Effector CD4-positive, alpha-beta T cell (primary cell): Measurements from ENCODE around the gene PXMP2.

Experiments used
- DNase-seq: peaks from one replicate; pipeline ENCODE4 v3.0.0-alpha.2; 2020

Gene PXMP2

GRCh38 chr12:132695431-132695830, 8.0 kb downstream of the PXMP2 start:
- no peak for DNase-seq

- DNase-seq = no peak
Measured at GRCh38 chr12:132698341-132698740, 11.0 kb downstream of the PXMP2 start.

GRCh38 chr12:132700212-132700822, 12.9 kb downstream of the PXMP2 start:
- no peak for DNase-seq

GRCh38 chr12:132702640-132703039, 15.3 kb downstream of the PXMP2 start:
- no peak for DNase-seq

- DNase-seq = no peak
Measured at GRCh38 chr12:132703641-132704040, 16.3 kb downstream of the PXMP2 start.

- no peak for DNase-seq
Measured at GRCh38 chr12:132707241-132707640, 19.9 kb downstream of the PXMP2 start.

GRCh38 chr12:132708150-132708549, 20.8 kb downstream of the PXMP2 start:
- DNase-seq = no peak

GRCh38 chr12:132710043-132710404, 22.6 kb downstream of the PXMP2 start:
- DNase-seq = peak; percentile 4

- peak; percentile 92 for DNase-seq
Measured at GRCh38 chr12:132710405-132711079, 23.2 kb downstream of the PXMP2 start, which contains the start of gene PGAM5. Gene PGAM5 (plus strand): TSS chr12:132710842. CDS start chr12:132710877, 35 bp downstream.

- peak; percentile 7 for DNase-seq
Measured at GRCh38 chr12:132711080-132711843, 23.9 kb downstream of the PXMP2 start.

GRCh38 chr12:132713123-132713522, 25.7 kb downstream of the PXMP2 start:
- DNase-seq = no peak

- no peak for DNase-seq
Measured at GRCh38 chr12:132715874-132716273, 28.5 kb downstream of the PXMP2 start.

GRCh38 chr12:132716356-132716755, 29.0 kb downstream of the PXMP2 start:
- DNase-seq = no peak

- no peak for DNase-seq
Measured at GRCh38 chr12:132717011-132717410, 29.6 kb downstream of the PXMP2 start.

GRCh38 chr12:132717531-132718387, 30.4 kb downstream of the PXMP2 start:
- no peak for DNase-seq

GRCh38 chr12:132718644-132719043, 31.3 kb downstream of the PXMP2 start:
- no peak for DNase-seq

GRCh38 chr12:132719141-132719953, 32.0 kb downstream of the PXMP2 start:
- no peak for DNase-seq

GRCh38 chr12:132719954-132720324, 32.6 kb downstream of the PXMP2 start:
- no peak for DNase-seq

GRCh38 chr12:132720606-132721345, 33.4 kb downstream of the PXMP2 start:
- no peak for DNase-seq

GRCh38 chr12:132723015-132723763, 35.8 kb downstream of the PXMP2 start:
- no peak for DNase-seq

- DNase-seq = no peak
Measured at GRCh38 chr12:132723764-132724140, 36.4 kb downstream of the PXMP2 start.
